ENCODE results near the gene RNF187. TPM values are rescaled to one million over a fixed set of nuclear protein-coding genes. Genes with fewer than 3 reads are reported as not detected.

Gene RNF187
- total RNA-seq, 2 experiments from 2014 or later: 257 to 478 TPM

DNA sequence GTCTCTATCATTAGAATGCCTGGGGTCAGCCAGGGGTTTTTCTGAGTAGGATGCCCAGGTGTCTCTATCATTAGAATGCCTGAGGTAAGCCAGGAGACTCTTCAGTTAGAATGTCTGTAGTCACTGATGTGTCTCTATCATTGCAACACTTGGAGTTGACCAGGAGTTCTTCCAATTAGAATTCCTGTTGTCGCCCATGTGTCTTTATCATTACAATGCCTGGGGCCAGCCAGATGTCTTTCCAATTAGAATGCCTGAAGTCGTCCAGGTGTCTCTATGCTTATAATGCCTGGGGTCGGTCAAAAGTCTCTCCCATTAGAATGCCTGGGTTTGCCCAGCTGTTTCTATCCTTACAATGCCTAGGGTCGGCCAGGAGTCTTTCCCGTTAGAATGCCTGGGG is 55.8 kb downstream of the RNF187 start:
- DNase-seq (ENCODE audit: low spot score): no peak
- H3K4me1 ChIP-seq (ENCODE audit: insufficient read depth, low read length, poor library complexity, severe bottlenecking): no peaks in the 10 kb centered on the region
- H3K36me3 ChIP-seq (ENCODE audit: insufficient read depth, low read length): no peaks in the 10 kb centered on the region
- H3K4me3 ChIP-seq (ENCODE audit: low read depth, low read length, poor library complexity, severe bottlenecking): no peak overlapping the region
- H3K9me2 ChIP-seq (ENCODE audit: insufficient read depth, low read length): no peaks in the 10 kb centered on the region
- H3K4me2 ChIP-seq (ENCODE audit: low read length): no peak overlapping the region
- no peak overlapping the region for H3K27ac ChIP-seq (ENCODE audit: low read depth, low read length, poor library complexity, severe bottlenecking)
- TF ChIP-seq, protein P1, sequence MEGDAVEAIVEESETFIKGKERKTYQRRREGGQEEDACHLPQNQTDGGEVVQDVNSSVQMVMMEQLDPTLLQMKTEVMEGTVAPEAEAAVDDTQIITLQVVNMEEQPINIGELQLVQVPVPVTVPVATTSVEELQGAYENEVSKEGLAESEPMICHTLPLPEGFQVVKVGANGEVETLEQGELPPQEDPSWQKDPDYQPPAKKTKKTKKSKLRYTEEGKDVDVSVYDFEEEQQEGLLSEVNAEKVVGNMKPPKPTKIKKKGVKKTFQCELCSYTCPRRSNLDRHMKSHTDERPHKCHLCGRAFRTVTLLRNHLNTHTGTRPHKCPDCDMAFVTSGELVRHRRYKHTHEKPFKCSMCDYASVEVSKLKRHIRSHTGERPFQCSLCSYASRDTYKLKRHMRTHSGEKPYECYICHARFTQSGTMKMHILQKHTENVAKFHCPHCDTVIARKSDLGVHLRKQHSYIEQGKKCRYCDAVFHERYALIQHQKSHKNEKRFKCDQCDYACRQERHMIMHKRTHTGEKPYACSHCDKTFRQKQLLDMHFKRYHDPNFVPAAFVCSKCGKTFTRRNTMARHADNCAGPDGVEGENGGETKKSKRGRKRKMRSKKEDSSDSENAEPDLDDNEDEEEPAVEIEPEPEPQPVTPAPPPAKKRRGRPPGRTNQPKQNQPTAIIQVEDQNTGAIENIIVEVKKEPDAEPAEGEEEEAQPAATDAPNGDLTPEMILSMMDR (conservative IDR thresholded peaks at IDR 0.05; ENCODE audit: low read length): no peak
- no peak for TF ChIP-seq EZH2phosphoT487 (IDR thresholded peaks at IDR 0.05; ENCODE audit: borderline replicate concordance, low read depth, low read length)
- ChIA-PET CTCF (ENCODE audit: unreplicated experiment) (no interaction called here), POLR2A (no interaction called here)
- intact Hi-C loops (cut with micrococcal nuclease; ENCODE audit: unreplicated experiment): no loop called here
- no peaks in the 10 kb centered on the region for H3K9me3 ChIP-seq (ENCODE audit: low read length)
- no peaks in the 10 kb centered on the region for H4K20me1 ChIP-seq (ENCODE audit: insufficient read depth, low read length)
- no peak overlapping the region for H2AFZ ChIP-seq (ENCODE audit: low read length)
- no TSS peak for BruUV-seq (replicated peaks)
- H3K79me2 ChIP-seq (ENCODE audit: insufficient read depth, low read depth, low read length): no peaks in the 10 kb centered on the region

- Histone ChIP-seq H3K4me2 (ENCODE audit: low read length) (no peak overlapping the region), H2AFZ (ENCODE audit: low read length) (no peak overlapping the region), H3K27ac (ENCODE audit: low read depth, low read length, poor library complexity, severe bottlenecking) (no peak overlapping the region), H4K20me1 (ENCODE audit: insufficient read depth, low read length) (no peaks in the 10 kb centered on the region), H3K9me3 (ENCODE audit: low read length) (no peaks in the 10 kb centered on the region), H3K79me2 (ENCODE audit: insufficient read depth, low read depth, low read length) (no peaks in the 10 kb centered on the region), H3K36me3 (ENCODE audit: insufficient read depth, low read length) (no peaks in the 10 kb centered on the region), H3K4me1 (ENCODE audit: insufficient read depth, low read length, poor library complexity, severe bottlenecking) (no peaks in the 10 kb centered on the region), H3K4me3 (ENCODE audit: low read depth, low read length, poor library complexity, severe bottlenecking) (no peak overlapping the region), H3K9me2 (ENCODE audit: insufficient read depth, low read length) (no peaks in the 10 kb centered on the region)
- ChIA-PET CTCF (ENCODE audit: unreplicated experiment) (no interaction called here), POLR2A (no interaction called here)
- no peak for DNase-seq (ENCODE audit: low spot score)
- intact Hi-C loops (cut with micrococcal nuclease; ENCODE audit: unreplicated experiment): no loop called here
- TF ChIP-seq, protein P1 (conservative IDR thresholded peaks at IDR 0.05; ENCODE audit: low read length): no peak
- TF ChIP-seq EZH2phosphoT487 (IDR thresholded peaks at IDR 0.05; ENCODE audit: borderline replicate concordance, low read depth, low read length): no peak
- BruUV-seq (replicated peaks): no TSS peak
Observed at GRCh38 chr1:228543396-228543795, 56.2 kb downstream of the RNF187 start.

DNA sequence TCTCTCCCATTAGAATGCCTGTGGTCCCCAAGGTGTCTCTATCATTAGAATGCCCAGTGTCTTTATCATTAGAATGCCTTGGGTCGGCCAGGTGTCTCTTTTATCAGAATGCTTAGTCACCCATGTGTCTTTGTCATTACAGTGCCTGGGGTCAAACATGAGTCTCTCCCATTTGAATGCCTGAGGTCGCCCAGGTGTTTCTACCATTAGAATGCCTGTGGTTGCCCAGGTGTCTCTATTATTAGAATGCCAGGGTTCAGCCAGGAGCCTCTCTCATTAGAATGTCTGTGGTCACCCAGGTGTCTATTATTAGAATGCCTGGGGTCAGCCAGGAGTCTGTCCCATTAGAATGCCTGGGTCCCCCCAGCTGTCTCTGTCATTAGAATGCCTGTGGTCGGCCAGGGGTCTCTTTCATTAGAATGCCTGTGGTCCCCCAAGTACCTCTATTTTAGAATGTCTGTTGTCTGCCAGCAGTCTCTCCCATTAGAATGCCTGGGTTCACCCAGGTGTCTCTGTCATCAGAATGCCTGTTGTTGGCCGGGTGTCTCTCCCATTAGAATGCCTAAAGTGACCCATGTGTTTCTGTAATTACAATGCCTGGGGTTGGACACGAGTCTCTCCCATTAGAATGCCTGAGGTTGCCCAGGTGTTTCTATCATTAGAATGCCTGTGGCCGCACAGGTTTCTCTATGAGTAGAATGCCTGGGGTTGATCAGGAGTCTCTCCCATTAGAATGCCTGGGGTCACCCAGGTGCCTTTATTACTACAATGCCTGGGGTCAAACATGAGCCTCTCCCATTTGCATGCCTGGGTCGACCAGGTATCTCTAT is 57.1 kb downstream of the RNF187 start:
- H3K4me2 ChIP-seq (ENCODE audit: low read length): no peak overlapping the region
- BruUV-seq (replicated peaks): no TSS peak
- H2AFZ ChIP-seq (ENCODE audit: low read length): no peak overlapping the region
- no peaks in the 10 kb centered on the region for H3K36me3 ChIP-seq (ENCODE audit: insufficient read depth, low read length)
- no peak for DNase-seq (ENCODE audit: low spot score)
- no peak overlapping the region for H3K27ac ChIP-seq (ENCODE audit: low read depth, low read length, poor library complexity, severe bottlenecking)
- ChIA-PET CTCF (ENCODE audit: unreplicated experiment) (no interaction called here), POLR2A (no interaction called here)
- no peaks in the 10 kb centered on the region for H3K79me2 ChIP-seq (ENCODE audit: insufficient read depth, low read depth, low read length)
- H3K4me1 ChIP-seq (ENCODE audit: insufficient read depth, low read length, poor library complexity, severe bottlenecking): no peaks in the 10 kb centered on the region
- no peaks in the 10 kb centered on the region for H3K9me2 ChIP-seq (ENCODE audit: insufficient read depth, low read length)
- H3K4me3 ChIP-seq (ENCODE audit: low read depth, low read length, poor library complexity, severe bottlenecking): no peak overlapping the region
- intact Hi-C loops (cut with micrococcal nuclease; ENCODE audit: unreplicated experiment): no loop called here
- no peaks in the 10 kb centered on the region for H4K20me1 ChIP-seq (ENCODE audit: insufficient read depth, low read length)
- no peaks in the 10 kb centered on the region for H3K9me3 ChIP-seq (ENCODE audit: low read length)
- TF ChIP-seq, protein P1 (conservative IDR thresholded peaks at IDR 0.05; ENCODE audit: low read length): no peak
- TF ChIP-seq EZH2phosphoT487 (IDR thresholded peaks at IDR 0.05; ENCODE audit: borderline replicate concordance, low read depth, low read length): no peak
